ENCODE results near the gene GRIK3.

DNA sequence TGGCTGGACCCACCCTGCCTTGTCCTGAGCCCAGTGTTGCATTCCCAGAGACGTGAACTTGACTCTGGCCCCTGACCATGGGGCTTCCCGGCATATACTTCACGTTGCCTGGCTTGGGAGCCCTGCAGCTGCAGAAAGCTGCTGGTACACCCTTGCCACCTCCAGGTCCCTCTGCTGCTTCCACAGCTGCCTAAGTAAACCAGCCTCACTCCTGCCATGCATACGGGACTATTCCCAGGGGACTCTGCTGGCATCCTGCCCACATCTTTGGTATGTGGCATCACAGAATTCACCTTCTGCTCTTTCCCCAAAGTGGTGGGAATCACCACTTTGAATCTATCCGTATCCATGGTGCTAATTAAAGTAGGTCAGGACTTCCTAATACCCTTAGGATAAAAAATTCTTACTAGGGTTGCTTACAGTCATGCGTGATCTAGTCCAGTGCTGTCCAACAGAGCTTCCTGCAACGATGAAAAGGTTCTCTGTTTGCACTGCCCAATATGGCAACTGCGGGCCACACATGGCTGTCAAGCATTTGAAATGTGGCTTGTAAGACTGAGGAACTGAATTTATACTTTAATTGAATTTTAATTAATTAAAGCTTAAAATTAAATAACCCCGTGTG is 203.0 kb downstream of the GRIK3 start:
- TF ChIP-seq, protein P1, sequence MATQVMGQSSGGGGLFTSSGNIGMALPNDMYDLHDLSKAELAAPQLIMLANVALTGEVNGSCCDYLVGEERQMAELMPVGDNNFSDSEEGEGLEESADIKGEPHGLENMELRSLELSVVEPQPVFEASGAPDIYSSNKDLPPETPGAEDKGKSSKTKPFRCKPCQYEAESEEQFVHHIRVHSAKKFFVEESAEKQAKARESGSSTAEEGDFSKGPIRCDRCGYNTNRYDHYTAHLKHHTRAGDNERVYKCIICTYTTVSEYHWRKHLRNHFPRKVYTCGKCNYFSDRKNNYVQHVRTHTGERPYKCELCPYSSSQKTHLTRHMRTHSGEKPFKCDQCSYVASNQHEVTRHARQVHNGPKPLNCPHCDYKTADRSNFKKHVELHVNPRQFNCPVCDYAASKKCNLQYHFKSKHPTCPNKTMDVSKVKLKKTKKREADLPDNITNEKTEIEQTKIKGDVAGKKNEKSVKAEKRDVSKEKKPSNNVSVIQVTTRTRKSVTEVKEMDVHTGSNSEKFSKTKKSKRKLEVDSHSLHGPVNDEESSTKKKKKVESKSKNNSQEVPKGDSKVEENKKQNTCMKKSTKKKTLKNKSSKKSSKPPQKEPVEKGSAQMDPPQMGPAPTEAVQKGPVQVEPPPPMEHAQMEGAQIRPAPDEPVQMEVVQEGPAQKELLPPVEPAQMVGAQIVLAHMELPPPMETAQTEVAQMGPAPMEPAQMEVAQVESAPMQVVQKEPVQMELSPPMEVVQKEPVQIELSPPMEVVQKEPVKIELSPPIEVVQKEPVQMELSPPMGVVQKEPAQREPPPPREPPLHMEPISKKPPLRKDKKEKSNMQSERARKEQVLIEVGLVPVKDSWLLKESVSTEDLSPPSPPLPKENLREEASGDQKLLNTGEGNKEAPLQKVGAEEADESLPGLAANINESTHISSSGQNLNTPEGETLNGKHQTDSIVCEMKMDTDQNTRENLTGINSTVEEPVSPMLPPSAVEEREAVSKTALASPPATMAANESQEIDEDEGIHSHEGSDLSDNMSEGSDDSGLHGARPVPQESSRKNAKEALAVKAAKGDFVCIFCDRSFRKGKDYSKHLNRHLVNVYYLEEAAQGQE (IDR thresholded peaks at IDR 0.05; ENCODE audit: unreplicated experiment), result no peak
- TF ChIP-seq CTCF (conservative IDR thresholded peaks at IDR 0.05; ENCODE audit: low read depth in 2 of 2) (no peak), EZH2phosphoT487 (IDR thresholded peaks at IDR 0.05; ENCODE audit: unreplicated experiment) (no peak), POLR2AphosphoS5 (IDR thresholded peaks at IDR 0.05; ENCODE audit: low read depth) (no peak), EZH2 (IDR thresholded peaks at IDR 0.05; ENCODE audit: low read depth, unreplicated experiment) (no peak), CREB1 (CRISPR knock-in tag; IDR thresholded peaks at IDR 0.05; ENCODE audit: low read depth) (no peak), JUNB (IDR thresholded peaks at IDR 0.05; ENCODE audit: unreplicated experiment) (no peak), ZNF462 (CRISPR knock-in tag; IDR thresholded peaks at IDR 0.05) (no peak), STAT1 (IDR thresholded peaks at IDR 0.05; ENCODE audit: unreplicated experiment) (no peak), ZNF331 (CRISPR knock-in tag; IDR thresholded peaks at IDR 0.05; ENCODE audit: low read depth) (no peak), ZNF114 (CRISPR knock-in tag; IDR thresholded peaks at IDR 0.05) (no peak)
- TF ChIP-seq, protein P2, sequence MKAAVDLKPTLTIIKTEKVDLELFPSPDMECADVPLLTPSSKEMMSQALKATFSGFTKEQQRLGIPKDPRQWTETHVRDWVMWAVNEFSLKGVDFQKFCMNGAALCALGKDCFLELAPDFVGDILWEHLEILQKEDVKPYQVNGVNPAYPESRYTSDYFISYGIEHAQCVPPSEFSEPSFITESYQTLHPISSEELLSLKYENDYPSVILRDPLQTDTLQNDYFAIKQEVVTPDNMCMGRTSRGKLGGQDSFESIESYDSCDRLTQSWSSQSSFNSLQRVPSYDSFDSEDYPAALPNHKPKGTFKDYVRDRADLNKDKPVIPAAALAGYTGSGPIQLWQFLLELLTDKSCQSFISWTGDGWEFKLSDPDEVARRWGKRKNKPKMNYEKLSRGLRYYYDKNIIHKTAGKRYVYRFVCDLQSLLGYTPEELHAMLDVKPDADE (IDR thresholded peaks at IDR 0.05), result no peak
